Ishikawa (cell line): ENCODE results near the gene CCNI.

ENCODE experiments used
- CEBPB ChIP-seq: IDR thresholded peaks from 2 replicates; pipeline ENCODE4 v1.6.1; 2012
- CREB1 ChIP-seq: IDR thresholded peaks from 2 replicates; pipeline ENCODE4 v1.6.1; 2012; ENCODE audit warnings: low read depth
- EGR1 ChIP-seq: IDR thresholded peaks from 2 replicates; pipeline ENCODE4 v1.6.1; 2012
- EP300 ChIP-seq: IDR thresholded peaks from 2 replicates; pipeline ENCODE4 v1.6.1; 2012; ENCODE audit warnings: borderline replicate concordance
- FOXM1 ChIP-seq: IDR thresholded peaks from 2 replicates; pipeline ENCODE4 v1.6.1; 2012; ENCODE audit warnings: low read depth, borderline replicate concordance
- NFIC ChIP-seq: IDR thresholded peaks from 2 replicates; pipeline ENCODE4 v1.6.1; 2012
- RAD21 ChIP-seq: IDR thresholded peaks from 2 replicates; pipeline ENCODE4 v1.6.1; 2012; ENCODE audit warnings: low read depth
- TAF1 ChIP-seq: IDR thresholded peaks from 2 replicates; pipeline ENCODE4 v1.6.1; 2012; ENCODE audit warnings: low read depth, mild to moderate bottlenecking
- TCF12 ChIP-seq: IDR thresholded peaks from 2 replicates; pipeline ENCODE4 v1.6.1; 2012; ENCODE audit warnings: low read depth
- TEAD4 ChIP-seq: IDR thresholded peaks from 2 replicates; pipeline ENCODE4 v1.6.1; 2012
- YY1 ChIP-seq: IDR thresholded peaks from 2 replicates; pipeline ENCODE4 v1.6.1; 2012; ENCODE audit warnings: low read depth
- ZBTB7A ChIP-seq: IDR thresholded peaks from 2 replicates; pipeline ENCODE4 v1.6.1; 2012; ENCODE audit warnings: low read depth
- TF ChIP-seq, protein P1 (sequence below): IDR thresholded peaks from 2 replicates; pipeline ENCODE4 v1.6.1; 2012
- TF ChIP-seq, protein P2 (sequence below): IDR thresholded peaks from 2 replicates; pipeline ENCODE4 v1.6.1; 2012
- TF ChIP-seq, protein P3 (sequence below): IDR thresholded peaks from 2 replicates; pipeline ENCODE4 v1.6.1; 2012; ENCODE audit warnings: low read depth, mild to moderate bottlenecking

CCNI gene

DNA sequence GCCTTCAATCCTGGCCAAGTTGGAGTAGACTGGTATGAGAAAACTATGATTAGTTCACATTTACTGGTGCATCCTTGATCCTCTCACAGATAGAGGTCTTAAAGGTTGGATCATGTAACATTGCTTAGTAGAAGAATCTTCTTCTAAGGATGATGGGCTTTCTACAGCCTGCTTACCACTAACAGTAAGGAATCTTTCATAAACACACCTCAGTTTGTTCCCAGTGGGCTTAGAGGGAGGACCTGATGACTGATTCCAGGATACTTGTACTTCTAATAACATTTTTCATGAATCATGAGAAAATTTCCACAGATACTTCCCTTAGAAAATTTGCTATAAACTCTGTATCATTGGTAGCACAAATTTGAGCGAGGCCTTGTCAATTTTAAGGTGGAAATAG is 40.6 kb downstream of the CCNI start:
- no peak for TF ChIP-seq EP300
- TF ChIP-seq TAF1, result no peak
- no peak for TF ChIP-seq RAD21
- TF ChIP-seq ZBTB7A, result no peak
- TF ChIP-seq, protein P1, sequence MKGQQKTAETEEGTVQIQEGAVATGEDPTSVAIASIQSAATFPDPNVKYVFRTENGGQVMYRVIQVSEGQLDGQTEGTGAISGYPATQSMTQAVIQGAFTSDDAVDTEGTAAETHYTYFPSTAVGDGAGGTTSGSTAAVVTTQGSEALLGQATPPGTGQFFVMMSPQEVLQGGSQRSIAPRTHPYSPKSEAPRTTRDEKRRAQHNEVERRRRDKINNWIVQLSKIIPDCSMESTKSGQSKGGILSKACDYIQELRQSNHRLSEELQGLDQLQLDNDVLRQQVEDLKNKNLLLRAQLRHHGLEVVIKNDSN, result no peak
- TF ChIP-seq CREB1, result no peak
- no peak for TF ChIP-seq YY1

DNA sequence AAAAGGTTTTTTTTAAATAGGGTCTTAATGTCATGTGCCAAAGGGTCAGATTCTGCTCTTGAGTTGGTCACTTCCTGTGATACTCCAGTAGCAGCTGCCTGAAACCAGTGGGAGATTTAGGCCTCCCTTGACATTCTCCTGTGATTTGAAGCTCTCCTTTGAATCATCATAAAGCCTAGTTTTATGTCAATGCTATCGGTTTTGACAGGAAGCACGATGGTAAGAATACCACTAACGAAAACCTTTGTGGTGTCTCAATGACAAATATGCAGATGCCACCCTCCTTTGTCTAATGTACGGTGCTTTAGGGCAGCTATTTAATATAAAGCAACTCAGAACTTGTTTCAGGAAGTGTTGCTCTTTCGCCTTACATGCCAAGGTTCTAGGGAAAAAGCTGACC is 44.2 kb downstream of the CCNI start:
- TF ChIP-seq TEAD4, result no peak
- TF ChIP-seq EGR1, result no peak
- TF ChIP-seq CEBPB, result no peak
- TF ChIP-seq, protein P2, sequence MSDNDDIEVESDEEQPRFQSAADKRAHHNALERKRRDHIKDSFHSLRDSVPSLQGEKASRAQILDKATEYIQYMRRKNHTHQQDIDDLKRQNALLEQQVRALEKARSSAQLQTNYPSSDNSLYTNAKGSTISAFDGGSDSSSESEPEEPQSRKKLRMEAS, result no peak
- no peak for TF ChIP-seq CREB1
- no peak for TF ChIP-seq TCF12
- TF ChIP-seq YY1, result no peak
- TF ChIP-seq TAF1, result no peak
- TF ChIP-seq FOXM1, result no peak

DNA sequence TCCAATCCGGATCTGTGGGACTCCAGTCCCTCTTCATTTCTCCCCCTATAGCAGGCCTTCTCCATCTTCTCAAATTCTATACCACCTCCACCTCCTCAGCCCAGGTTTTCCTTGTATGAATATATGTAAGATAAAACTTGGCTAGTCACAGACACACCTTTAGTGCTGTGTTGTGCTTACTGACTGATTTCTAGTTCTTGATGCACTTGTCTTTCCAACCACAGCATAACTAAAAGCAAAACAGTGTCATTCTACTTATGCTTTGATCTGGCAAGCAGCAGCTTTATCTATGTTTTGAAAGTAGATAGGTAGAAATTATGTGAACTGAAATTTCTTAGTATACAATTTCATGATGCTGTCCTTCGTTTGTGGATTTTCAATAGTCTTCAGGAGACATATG is 47.5 kb downstream of the CCNI start:
- no peak for TF ChIP-seq CREB1
- TF ChIP-seq TCF12, result no peak
- TF ChIP-seq, protein P2, result no peak
- TF ChIP-seq RAD21, result no peak

DNA sequence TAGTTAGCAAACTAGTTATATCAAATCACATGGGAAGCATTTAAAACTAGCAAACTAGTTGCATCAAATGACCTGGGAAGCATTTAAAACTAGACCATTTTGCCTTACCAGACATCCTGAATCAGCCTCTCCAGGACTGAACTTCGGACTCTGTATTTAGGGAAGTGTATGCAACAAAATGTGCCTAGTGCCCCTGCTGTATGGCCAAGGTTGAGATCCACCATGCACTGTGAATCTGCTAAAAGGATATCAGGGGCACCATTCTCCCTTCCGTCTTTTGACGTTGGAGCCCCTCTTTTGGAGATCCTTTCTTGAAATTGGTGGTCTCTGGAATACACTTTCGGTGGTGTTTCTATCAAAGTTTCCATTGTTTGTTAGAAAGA is 49.5 kb downstream of the CCNI start:
- TF ChIP-seq, protein P3, sequence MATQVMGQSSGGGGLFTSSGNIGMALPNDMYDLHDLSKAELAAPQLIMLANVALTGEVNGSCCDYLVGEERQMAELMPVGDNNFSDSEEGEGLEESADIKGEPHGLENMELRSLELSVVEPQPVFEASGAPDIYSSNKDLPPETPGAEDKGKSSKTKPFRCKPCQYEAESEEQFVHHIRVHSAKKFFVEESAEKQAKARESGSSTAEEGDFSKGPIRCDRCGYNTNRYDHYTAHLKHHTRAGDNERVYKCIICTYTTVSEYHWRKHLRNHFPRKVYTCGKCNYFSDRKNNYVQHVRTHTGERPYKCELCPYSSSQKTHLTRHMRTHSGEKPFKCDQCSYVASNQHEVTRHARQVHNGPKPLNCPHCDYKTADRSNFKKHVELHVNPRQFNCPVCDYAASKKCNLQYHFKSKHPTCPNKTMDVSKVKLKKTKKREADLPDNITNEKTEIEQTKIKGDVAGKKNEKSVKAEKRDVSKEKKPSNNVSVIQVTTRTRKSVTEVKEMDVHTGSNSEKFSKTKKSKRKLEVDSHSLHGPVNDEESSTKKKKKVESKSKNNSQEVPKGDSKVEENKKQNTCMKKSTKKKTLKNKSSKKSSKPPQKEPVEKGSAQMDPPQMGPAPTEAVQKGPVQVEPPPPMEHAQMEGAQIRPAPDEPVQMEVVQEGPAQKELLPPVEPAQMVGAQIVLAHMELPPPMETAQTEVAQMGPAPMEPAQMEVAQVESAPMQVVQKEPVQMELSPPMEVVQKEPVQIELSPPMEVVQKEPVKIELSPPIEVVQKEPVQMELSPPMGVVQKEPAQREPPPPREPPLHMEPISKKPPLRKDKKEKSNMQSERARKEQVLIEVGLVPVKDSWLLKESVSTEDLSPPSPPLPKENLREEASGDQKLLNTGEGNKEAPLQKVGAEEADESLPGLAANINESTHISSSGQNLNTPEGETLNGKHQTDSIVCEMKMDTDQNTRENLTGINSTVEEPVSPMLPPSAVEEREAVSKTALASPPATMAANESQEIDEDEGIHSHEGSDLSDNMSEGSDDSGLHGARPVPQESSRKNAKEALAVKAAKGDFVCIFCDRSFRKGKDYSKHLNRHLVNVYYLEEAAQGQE, result no peak
- TF ChIP-seq FOXM1 (no peak), TEAD4 (no peak)
- TF ChIP-seq, protein P1, result no peak

DNA sequence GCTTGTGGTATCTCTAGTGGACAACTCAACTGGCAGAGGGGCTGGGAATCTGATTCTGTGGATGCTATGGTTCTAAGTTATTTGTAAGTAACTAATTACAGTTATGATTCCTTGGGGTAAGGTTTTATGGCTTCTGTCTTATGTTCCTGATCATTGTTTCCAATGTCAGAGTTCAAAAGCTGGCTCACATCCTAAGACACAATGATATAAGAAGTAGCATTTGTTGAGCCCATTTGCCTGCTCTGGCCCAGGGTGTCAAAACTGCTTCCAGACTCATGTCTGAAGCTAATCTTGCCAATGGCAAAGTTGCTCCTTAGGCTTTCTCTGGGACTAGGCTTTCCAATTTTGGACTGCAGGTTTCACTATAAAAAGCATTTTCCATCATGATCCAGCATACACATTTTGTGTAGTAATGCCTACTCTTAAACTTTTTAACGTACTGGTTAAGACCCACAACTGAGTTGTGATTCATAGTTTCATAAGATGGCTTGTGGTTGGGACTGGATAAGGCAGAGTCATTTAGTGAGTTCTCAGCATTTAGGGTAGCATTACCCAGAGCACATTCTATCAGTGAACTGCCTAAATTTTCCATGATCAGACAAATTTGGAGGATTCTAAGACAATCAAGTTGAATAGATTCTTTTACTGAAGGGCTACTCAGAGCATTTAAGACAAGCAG is 50.0 kb downstream of the CCNI start:
- TF ChIP-seq, protein P2, result no peak
- no peak for TF ChIP-seq CEBPB
- TF ChIP-seq, protein P1, result no peak
- no peak for TF ChIP-seq TEAD4
- no peak for TF ChIP-seq NFIC
- no peak for TF ChIP-seq TAF1
- no peak for TF ChIP-seq EP300
- no peak for TF ChIP-seq TCF12
- TF ChIP-seq RAD21, result no peak

DNA sequence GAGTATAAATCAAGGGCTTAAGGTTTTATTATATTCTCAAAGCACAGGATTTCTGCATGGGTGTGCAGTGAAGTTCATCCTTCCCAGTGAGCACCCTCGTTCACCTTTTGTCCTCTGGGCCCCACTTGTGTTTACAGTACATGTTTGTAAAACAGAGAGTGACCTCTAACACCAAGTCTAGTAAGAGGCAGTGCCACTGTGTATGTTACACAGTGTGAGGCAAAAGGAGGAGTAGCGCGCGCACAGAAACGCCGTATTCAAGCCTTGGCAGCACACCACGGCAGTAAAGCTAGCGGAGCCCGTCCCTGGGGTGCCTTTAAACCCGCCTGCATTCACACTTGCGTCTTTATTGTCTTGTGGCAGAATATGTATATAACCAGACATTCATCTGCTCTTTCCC is 51.9 kb downstream of the CCNI start:
- TF ChIP-seq CEBPB (no peak), YY1 (no peak), FOXM1 (no peak), ZBTB7A (no peak), RAD21 (no peak), CREB1 (no peak), TCF12 (no peak), EGR1 (no peak), EP300 (no peak), NFIC (no peak), TEAD4 (no peak)
- TF ChIP-seq, protein P3, result no peak
- TF ChIP-seq, protein P2, result no peak
- TF ChIP-seq, protein P1, result no peak
